Epithelial cell of prostate (primary cell): ENCODE measurements around the gene CTXND1.
"Not testable (repeated sequence)": the region's sequence is repeated elsewhere in the genome, so short reads cannot be mapped to it uniquely, and the experiment has no call there.

Source experiments
- DNase-seq: peaks from one replicate; pipeline ENCODE4 v3.0.0-alpha.2; 2011; ENCODE audit warnings: low read depth, low spot score
- H3K27ac ChIP-seq: fragments of 450-650 bp; 2 replicates; pipeline ENCODE4 v1.5.1; 2017; ENCODE audit warnings: mild to moderate bottlenecking

CTXND1 gene

GRCh38 chr15:80163217-80163616 is 88.8 kb downstream of the CTXND1 start:
- no peak overlapping the region for H3K27ac ChIP-seq
- DNase-seq: no peak

- H3K27ac ChIP-seq: no peak overlapping the region
- no peak for DNase-seq
Measured at GRCh38 chr15:80162059-80162554, 89.9 kb downstream of the CTXND1 start.

- DNase-seq: no peak
- H3K27ac ChIP-seq: no peak overlapping the region
Measured at GRCh38 chr15:80161468-80162016, 90.5 kb downstream of the CTXND1 start.

- DNase-seq: peak; percentile 73
- peak overlapping the region; percentile 67 for H3K27ac ChIP-seq
Measured at GRCh38 chr15:80160570-80161156, 91.3 kb downstream of the CTXND1 start.

GRCh38 chr15:80159811-80160569 is 92.0 kb downstream of the CTXND1 start:
- peak overlapping the region; percentile 67 for H3K27ac ChIP-seq
- no peak for DNase-seq

- DNase-seq: no peak
- H3K27ac ChIP-seq: no peak overlapping the region
Measured at GRCh38 chr15:80159301-80159700, 92.7 kb downstream of the CTXND1 start.

- no peak overlapping the region for H3K27ac ChIP-seq
Measured at GRCh38 chr15:80157215-80157614, 94.8 kb downstream of the CTXND1 start.

GRCh38 chr15:80156176-80156720 is 95.8 kb downstream of the CTXND1 start:
- DNase-seq: no peak
- H3K27ac ChIP-seq: no peak overlapping the region

More at GRCh38 chr15:80157215-80157614, 94.8 kb downstream of the CTXND1 start:
- DNase-seq: no peak

GRCh38 chr15:80155378-80156175 is 96.4 kb downstream of the CTXND1 start:
- not testable (repeated sequence) for DNase-seq, H3K27ac ChIP-seq

- DNase-seq: no peak
- no peak overlapping the region for H3K27ac ChIP-seq
Measured at GRCh38 chr15:80155001-80155377, 97.0 kb downstream of the CTXND1 start.

GRCh38 chr15:80154336-80154735 is 97.7 kb downstream of the CTXND1 start:
- no peak overlapping the region for H3K27ac ChIP-seq
- DNase-seq: no peak

- no peak for DNase-seq
- peak overlapping the region; percentile 33 for H3K27ac ChIP-seq
Measured at GRCh38 chr15:80153900-80154299, 98.1 kb downstream of the CTXND1 start.

- H3K27ac ChIP-seq: peak within 1 kb of the TSS; percentile 33
- no peak for DNase-seq
Measured at GRCh38 chr15:80152896-80153876, 98.8 kb downstream of the CTXND1 start, which contains the start of gene FAH. Gene FAH (plus strand): TSS chr15:80152999. CDS start chr15:80153055, 56 bp downstream.

- DNase-seq: peak; percentile 64
- peak overlapping the region; percentile 33 for H3K27ac ChIP-seq
Measured at GRCh38 chr15:80152180-80152895, 99.7 kb downstream of the CTXND1 start.

- no peak overlapping the region for H3K27ac ChIP-seq
- no peak for DNase-seq
Measured at GRCh38 chr15:80151576-80151975, 100.4 kb downstream of the CTXND1 start.

- no peak overlapping the region for H3K27ac ChIP-seq
Measured at GRCh38 chr15:80151148-80151547, 100.9 kb downstream of the CTXND1 start.

More at GRCh38 chr15:80151148-80151547, 100.9 kb downstream of the CTXND1 start:
- DNase-seq: no peak
